ENCODE measurements around the gene OCEL1. TPM values are rescaled to one million over a fixed set of nuclear protein-coding genes. Genes with fewer than 3 reads are reported as not detected.
"Not testable (repeated sequence)": the region's sequence is repeated elsewhere in the genome, so short reads cannot be mapped to it uniquely, and the experiment has no call there.

The OCEL1 gene
- total and polyA plus RNA-seq, 10 of the 15 experiments (the other 5 are each of a cell fraction or from before 2014, with no cell fraction given), result 2.8 to 18.2 (median 7.4) TPM

DNA sequence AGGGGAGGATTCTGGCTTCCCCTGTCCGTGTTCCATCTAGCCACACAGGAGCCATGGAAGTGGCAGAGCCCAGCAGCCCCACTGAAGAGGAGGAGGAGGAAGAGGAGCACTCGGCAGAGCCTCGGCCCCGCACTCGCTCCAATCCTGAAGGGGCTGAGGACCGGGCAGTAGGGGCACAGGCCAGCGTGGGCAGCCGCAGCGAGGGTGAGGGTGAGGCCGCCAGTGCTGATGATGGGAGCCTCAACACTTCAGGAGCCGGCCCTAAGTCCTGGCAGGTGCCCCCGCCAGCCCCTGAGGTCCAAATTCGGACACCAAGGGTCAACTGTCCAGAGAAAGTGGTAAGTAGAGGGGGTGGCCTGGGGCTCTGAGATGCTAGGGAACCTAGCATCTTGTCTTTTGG, 42.7 kb downstream of the OCEL1 start (continued):
- TF ChIP-seq CUX1 (IDR thresholded peaks at IDR 0.05; ENCODE audit: insufficient replicate concordance, low read depth, low read length) (no peak), USF1 (IDR thresholded peaks at IDR 0.05; ENCODE audit: borderline replicate concordance, extremely low read length, insufficient read depth, low read depth, low read length) (no peak), IKZF2 (IDR thresholded peaks at IDR 0.05) (no peak), RB1 (IDR thresholded peaks at IDR 0.05; ENCODE audit: borderline replicate concordance) (no peak), MXI1 (IDR thresholded peaks at IDR 0.05; ENCODE audit: low read depth, low read length) (no peak), MEF2A (IDR thresholded peaks at IDR 0.05; ENCODE audit: insufficient read depth, low read depth, low read length) (no peak), CEBPB (IDR thresholded peaks at IDR 0.05; ENCODE audit: borderline replicate concordance in 1 of 2, low read depth in 2 of 2, low read length in 2 of 2) (no peak)

GRCh38 chr19:17274892-17275291, 48.9 kb downstream of the OCEL1 start:
- in situ Hi-C loops (cut with MboI); H3K9ac ChIP-seq (ENCODE audit: control insufficient read depth, insufficient read depth, low read length); H3K9me3 ChIP-seq (replicated peaks; ENCODE audit: control insufficient read depth, insufficient read depth, low read length); DNase-seq (ENCODE audit: low read depth, low spot score); H3K4me3 ChIP-seq; intact Hi-C loops (cut with micrococcal nuclease; ENCODE audit: unreplicated experiment); H4K20me1 ChIP-seq (ENCODE audit: control insufficient read depth, insufficient read depth); ATAC-seq; H3K79me2 ChIP-seq (ENCODE audit: control insufficient read depth, insufficient read depth, low read length); H2AFZ ChIP-seq (ENCODE audit: control insufficient read depth, low read depth, low read length); POLR2A ChIA-PET; H3K27ac ChIP-seq (ENCODE audit: control insufficient read depth, insufficient read depth); H3K4me2 ChIP-seq (ENCODE audit: control insufficient read depth, insufficient read depth); H3K4me1 ChIP-seq (ENCODE audit: control insufficient read depth, insufficient read depth, low read length); CTCF ChIA-PET; BruUV-seq (replicated peaks); H3K27me3 ChIP-seq (replicated peaks in 1 of 2; ENCODE audit: control insufficient read depth in 2 of 2, insufficient read depth in 2 of 2, low read length in 1 of 2); SMC1A ChIA-PET (ENCODE audit: uncharacterized antibody, unreplicated experiment); FAIRE-seq; RAD21 ChIA-PET (ENCODE audit: unreplicated experiment): not testable (repeated sequence)
- peaks cover 12 to 15% of the 10 kb centered on the region in 2 experiments; a peak in 3 of 4 replicates for H3K36me3 ChIP-seq (ENCODE audit: control insufficient read depth in 2 of 2, insufficient read depth in 2 of 2, low read length in 1 of 2)
- WGBS (ENCODE audit: insufficient coverage, insufficient replicate concordance, low lambda C conversion rate, missing lambda C conversion rate), result 98% methylated on average over 3 of the region's 3 CpGs
